GM12878 (cell line): ENCODE results near the gene SFT2D1. TPM values are rescaled to one million over a fixed set of nuclear protein-coding genes. Genes with fewer than 3 reads are reported as not detected.

Experiments
- ATAC-seq: fragments of 200-7000 bp; cut with Tn5 transposase; 3 replicates; pipeline ENCODE4 v1.9.1; 2020; ENCODE audit warnings: mild to moderate bottlenecking, moderate library complexity
- BruUV-seq: library from RNA; stranded (reverse); fragments of 400-500 nt; replicated peaks from 2 replicates; lab custom pipeline; 2021; lab: Mats Ljungman, UMichigan
- CTCF ChIA-PET: fragments of 300-600 bp; sonication (Branson Sonifier 250); formaldehyde crosslinking; extraction: SDS; loops from one replicate; lab custom pipeline; 2021; ENCODE audit warnings: inconsistent platforms; lab: Yijun Ruan, JAX
- POLR2A ChIA-PET: fragments of 350-600 bp; formaldehyde crosslinking; extraction: SDS; loops from one replicate; lab custom pipeline; 2021; ENCODE audit warnings: inconsistent platforms; lab: Charles Lee
- RAD21 ChIA-PET: fragments of 300-600 bp; sonication (Branson Sonifier 250); formaldehyde crosslinking; loops from one replicate; lab custom pipeline; 2023; ENCODE audit warnings: antibody characterized with exemption; ENCODE audit not compliant: unreplicated experiment; lab: Charles Lee
- SMC1A ChIA-PET: fragments of 300-600 bp; sonication (Branson Sonifier 250); formaldehyde crosslinking; loops from one replicate; lab custom pipeline; 2023; ENCODE audit not compliant: unreplicated experiment, uncharacterized antibody; lab: Charles Lee
- DNase-seq: peaks from one replicate; pipeline ENCODE4 v3.0.0-alpha.2; 2011; ENCODE audit warnings: low read depth, low spot score
- FAIRE-seq: peaks from 3 replicates; lab custom pipeline; 2011; peaks lifted over from hg19 to GRCh38; lab: Jason Lieb, UNC
- H2AFZ ChIP-seq: 2 replicates; pipeline ENCODE4 v1.6.0; 2011; ENCODE audit warnings: low read depth, low read length, control low read depth; ENCODE audit not compliant: control insufficient read depth
- H3K27ac ChIP-seq: 2 replicates; pipeline ENCODE4 v1.5.1; 2011; ENCODE audit warnings: control low read depth; ENCODE audit not compliant: control insufficient read depth, insufficient read depth
- H3K27me3 ChIP-seq, 2 experiments: replicated peaks in 1 of 2; 2 replicates each; pipeline versions ENCODE4 v1.6.0 to v1.6.1; 2011; ENCODE audit warnings: low read length in 1 of 2; ENCODE audit not compliant: control insufficient read depth in 2 of 2, insufficient read depth in 2 of 2
- H3K36me3 ChIP-seq, 2 experiments: 2 replicates each; pipeline ENCODE4 v1.5.1; 2011; ENCODE audit warnings: low read length in 1 of 2; ENCODE audit not compliant: control insufficient read depth in 2 of 2, insufficient read depth in 2 of 2
- H3K4me1 ChIP-seq: 2 replicates; pipeline ENCODE4 v1.6.1; 2011; ENCODE audit warnings: mild to moderate bottlenecking, low read length, moderate library complexity, mixed read lengths; ENCODE audit not compliant: control insufficient read depth, insufficient read depth
- H3K4me2 ChIP-seq: 2 replicates; pipeline ENCODE4 v1.6.0; 2011; ENCODE audit warnings: control low read depth; ENCODE audit not compliant: control insufficient read depth, insufficient read depth
- H3K4me3 ChIP-seq: fragments of 200-600 bp; sonication (generic); 2 replicates; pipeline ENCODE4 v1.5.1; 2016
- H3K79me2 ChIP-seq: 2 replicates; pipeline ENCODE4 v1.6.0; 2011; ENCODE audit warnings: low read length; ENCODE audit not compliant: control insufficient read depth, insufficient read depth
- H3K9ac ChIP-seq: 2 replicates; pipeline ENCODE4 v1.8.0; 2011; ENCODE audit warnings: low read length, control low read depth, mixed read lengths; ENCODE audit not compliant: control insufficient read depth, insufficient read depth
- H3K9me3 ChIP-seq: replicated peaks from 3 replicates; pipeline ENCODE4 v1.5.1; 2011; ENCODE audit warnings: mild to moderate bottlenecking, low read length; ENCODE audit not compliant: control insufficient read depth, insufficient read depth
- H4K20me1 ChIP-seq: 2 replicates; pipeline ENCODE4 v1.6.0; 2011; ENCODE audit not compliant: control insufficient read depth, insufficient read depth
- ESRRA ChIP-seq: IDR thresholded peaks from 2 replicates; pipeline ENCODE4 v1.6.1; 2012; ENCODE audit warnings: mild to moderate bottlenecking, low read length, improper control_type of control experiment
- FOS ChIP-seq: IDR thresholded peaks from 3 replicates; pipeline ENCODE4 v1.6.1; 2011; ENCODE audit warnings: borderline replicate concordance; ENCODE audit not compliant: insufficient read length; ENCODE audit errors: extremely low read depth
- JUNB ChIP-seq: IDR thresholded peaks from 2 replicates; pipeline ENCODE4 v1.6.1; 2016; ENCODE audit warnings: antibody characterized with exemption, mild to moderate bottlenecking
- PAX5 ChIP-seq: IDR thresholded peaks from 2 replicates; pipeline ENCODE4 v1.6.1; 2011; ENCODE audit warnings: low read depth, low read length, borderline replicate concordance
- RBBP5 ChIP-seq: fragments of 200-600 bp; sonication (generic); conservative IDR thresholded peaks from 2 replicates; pipeline ENCODE4 v1.6.1; 2016
- SPI1 ChIP-seq: IDR thresholded peaks from 2 replicates; pipeline ENCODE4 v1.6.1; 2011; ENCODE audit warnings: low read depth, mild to moderate bottlenecking, low read length, moderate library complexity, borderline replicate concordance; ENCODE audit not compliant: insufficient read depth
- STAT1 ChIP-seq: fragments of 450-650 bp; conservative IDR thresholded peaks from 2 replicates; pipeline ENCODE4 v1.6.1; 2014; ENCODE audit warnings: antibody characterized with exemption, mild to moderate bottlenecking
- TAF1 ChIP-seq: IDR thresholded peaks from 2 replicates; pipeline ENCODE4 v1.6.1; 2011; ENCODE audit warnings: mild to moderate bottlenecking, low read depth, low read length, borderline replicate concordance
- WRNIP1 ChIP-seq: IDR thresholded peaks from 2 replicates; pipeline ENCODE4 v1.6.1; 2011; ENCODE audit warnings: low read depth, low read length, improper control_type of control experiment, borderline replicate concordance
- WGBS: methylation state at CpG from one replicate; pipeline ENCODE4 v1.1.6; 2016; ENCODE audit warnings: low lambda C conversion rate; ENCODE audit not compliant: insufficient replicate concordance, insufficient coverage; ENCODE audit errors: missing lambda C conversion rate; 5-methylcytosine and 5-hydroxymethylcytosine counted together
- in situ Hi-C: fragments of 300-500 bp; cut with MboI; formaldehyde crosslinking; loops from 9 replicates; pipeline ENCODE4 v1.14.3; 2018; ENCODE audit warnings: mixed read lengths
- intact Hi-C: fragments of 100-400 bp; cut with micrococcal nuclease; formaldehyde crosslinking; loops from one replicate; pipeline ENCODE4 v1.14.2; 2022; ENCODE audit not compliant: unreplicated experiment
- polyA plus RNA-seq, 11 experiments: library from polyadenylated mRNA; depleted of rRNA in 4 of 11; unstranded in 6 of 11; stranded (reverse) in 5 of 11; fragments of >200 nt; fragmentation: Nextera tagmentation in 4 of 11; fragmentation: Illumina TruSeq in 1 of 11; extraction: Ambion mirVana in 4 of 11; extraction: Trizol in 1 of 11; gene quantifications; 1 replicate in 1 of 11; 2 replicates in 10 of 11; pipeline versions ENCODE4 v1.2.1 to v1.2.3, GENCODE V29; 2011 to 2016; ENCODE audit warnings: inconsistent platforms in 2 of 11, missing spikeins in 2 of 11, low read depth in 1 of 11
- total RNA-seq, 4 experiments: library from RNA; depleted of rRNA in 3 of 4; stranded (reverse); fragments of >200 nt in 3 of 4; fragmentation: Illumina TruSeq in 1 of 4; extraction: Trizol in 1 of 4; gene quantifications; 2 replicates each; pipeline versions ENCODE4 v1.2.1 to v1.2.3, GENCODE V29; 2013 to 2021
- TF ChIP-seq, protein P1 (sequence below): IDR thresholded peaks from 2 replicates; pipeline ENCODE4 v1.6.1; 2011; ENCODE audit warnings: low read depth, mild to moderate bottlenecking, low read length, moderate library complexity, borderline replicate concordance; ENCODE audit errors: extremely low read depth
- TF ChIP-seq, protein P2 (sequence below): IDR thresholded peaks from 2 replicates; pipeline ENCODE4 v1.6.1; 2011; ENCODE audit warnings: borderline replicate concordance, low read depth, mild to moderate bottlenecking, moderate library complexity, mixed read lengths, low read length; ENCODE audit not compliant: insufficient read depth; ENCODE audit errors: extremely low read length
- TF ChIP-seq, protein P3 (sequence below): fragments of 450-650 bp; IDR thresholded peaks from 2 replicates; pipeline ENCODE4 v1.6.1; 2017; ENCODE audit warnings: antibody characterized with exemption, mild to moderate bottlenecking, moderate library complexity

SFT2D1 gene
- total and polyA plus RNA-seq, 10 of the 15 experiments (the other 5 are each of a cell fraction or from before 2014, with no cell fraction given) = 69.5 to 281 (median 124) TPM

DNA sequence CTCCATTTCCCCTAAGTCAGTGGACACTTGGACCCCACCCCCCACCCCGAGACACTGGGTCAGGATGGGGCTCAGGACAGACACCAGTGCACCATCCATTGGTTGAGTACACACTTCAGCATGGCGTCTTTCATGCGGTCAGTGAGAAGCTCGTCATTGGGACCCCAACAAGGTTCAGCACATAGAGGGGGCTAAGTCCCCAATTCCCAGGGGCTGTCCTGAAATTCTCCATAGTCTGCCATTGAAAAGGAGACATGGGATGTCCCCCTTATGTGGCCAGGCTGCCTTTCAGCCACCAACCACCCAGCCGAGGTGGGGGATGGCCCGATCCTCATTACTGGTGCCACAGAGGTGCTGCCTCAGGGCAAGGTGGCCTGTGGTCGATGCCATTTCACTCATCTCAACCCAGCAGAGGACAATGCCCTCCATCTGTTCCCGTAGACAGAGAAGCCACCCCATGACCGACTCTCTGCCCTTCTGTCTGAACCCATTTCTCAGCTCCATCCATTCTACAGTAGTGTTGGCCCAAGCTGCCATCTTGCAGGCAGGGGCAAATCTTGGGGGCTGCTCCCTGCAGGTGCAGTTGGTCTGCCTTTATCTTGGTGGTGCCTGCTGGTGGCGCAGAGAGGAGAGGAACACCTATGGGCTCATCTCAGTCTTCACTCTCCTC, 71.5 kb downstream of the SFT2D1 start:
- Histone ChIP-seq H3K79me2 (no peaks in the 10 kb centered on the region), H3K9ac (no peak overlapping the region), H2AFZ (no peak overlapping the region), H3K4me2 (no peak overlapping the region), H3K36me3 (no peaks in the 10 kb centered on the region), H3K4me1 (no peaks in the 10 kb centered on the region; the same call in 1 of the 2 replicates), H3K9me3 (no peaks in the 10 kb centered on the region), H4K20me1 (no peaks in the 10 kb centered on the region), H3K27me3 (no peaks in the 10 kb centered on the region; a peak in 1 of 4 replicates), H3K27ac (no peak overlapping the region), H3K4me3 (no peak overlapping the region)
- DNase-seq = no peak
- SMC1A ChIA-PET = interaction anchor here (1.1 kb wide), 1 partner anchor 130 kb away, joined by 3 read pairs; no protein-coding TSS in a partner anchor
- RAD21 ChIA-PET = no interaction called here
- no TSS peak for BruUV-seq
- CTCF ChIA-PET = interaction anchor here (1.3 to 1.8 kb wide), 2 partner anchors 42 to 129 kb away, joined by 5 read pairs; no protein-coding TSS in a partner anchor
- in situ Hi-C loops (no loop called here), intact Hi-C loops (loop anchor here (10.0 kb wide), 1 partner anchor 386 kb away; no protein-coding TSS in a partner anchor)
- 44% methylated on average over 10 of the region's 10 CpGs for WGBS
- no peak for ATAC-seq
- POLR2A ChIA-PET = no interaction called here
- no peak for FAIRE-seq
- TF ChIP-seq ESRRA (no peak), WRNIP1 (no peak), PAX5 (no peak), TAF1 (no peak), RBBP5 (no peak), STAT1 (no peak), FOS (no peak), SPI1 (no peak), JUNB (no peak)
- TF ChIP-seq, protein P1, sequence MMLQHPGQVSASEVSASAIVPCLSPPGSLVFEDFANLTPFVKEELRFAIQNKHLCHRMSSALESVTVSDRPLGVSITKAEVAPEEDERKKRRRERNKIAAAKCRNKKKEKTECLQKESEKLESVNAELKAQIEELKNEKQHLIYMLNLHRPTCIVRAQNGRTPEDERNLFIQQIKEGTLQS = no peak
- TF ChIP-seq, protein P2, sequence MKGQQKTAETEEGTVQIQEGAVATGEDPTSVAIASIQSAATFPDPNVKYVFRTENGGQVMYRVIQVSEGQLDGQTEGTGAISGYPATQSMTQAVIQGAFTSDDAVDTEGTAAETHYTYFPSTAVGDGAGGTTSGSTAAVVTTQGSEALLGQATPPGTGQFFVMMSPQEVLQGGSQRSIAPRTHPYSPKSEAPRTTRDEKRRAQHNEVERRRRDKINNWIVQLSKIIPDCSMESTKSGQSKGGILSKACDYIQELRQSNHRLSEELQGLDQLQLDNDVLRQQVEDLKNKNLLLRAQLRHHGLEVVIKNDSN = no peak
- TF ChIP-seq, protein P3, sequence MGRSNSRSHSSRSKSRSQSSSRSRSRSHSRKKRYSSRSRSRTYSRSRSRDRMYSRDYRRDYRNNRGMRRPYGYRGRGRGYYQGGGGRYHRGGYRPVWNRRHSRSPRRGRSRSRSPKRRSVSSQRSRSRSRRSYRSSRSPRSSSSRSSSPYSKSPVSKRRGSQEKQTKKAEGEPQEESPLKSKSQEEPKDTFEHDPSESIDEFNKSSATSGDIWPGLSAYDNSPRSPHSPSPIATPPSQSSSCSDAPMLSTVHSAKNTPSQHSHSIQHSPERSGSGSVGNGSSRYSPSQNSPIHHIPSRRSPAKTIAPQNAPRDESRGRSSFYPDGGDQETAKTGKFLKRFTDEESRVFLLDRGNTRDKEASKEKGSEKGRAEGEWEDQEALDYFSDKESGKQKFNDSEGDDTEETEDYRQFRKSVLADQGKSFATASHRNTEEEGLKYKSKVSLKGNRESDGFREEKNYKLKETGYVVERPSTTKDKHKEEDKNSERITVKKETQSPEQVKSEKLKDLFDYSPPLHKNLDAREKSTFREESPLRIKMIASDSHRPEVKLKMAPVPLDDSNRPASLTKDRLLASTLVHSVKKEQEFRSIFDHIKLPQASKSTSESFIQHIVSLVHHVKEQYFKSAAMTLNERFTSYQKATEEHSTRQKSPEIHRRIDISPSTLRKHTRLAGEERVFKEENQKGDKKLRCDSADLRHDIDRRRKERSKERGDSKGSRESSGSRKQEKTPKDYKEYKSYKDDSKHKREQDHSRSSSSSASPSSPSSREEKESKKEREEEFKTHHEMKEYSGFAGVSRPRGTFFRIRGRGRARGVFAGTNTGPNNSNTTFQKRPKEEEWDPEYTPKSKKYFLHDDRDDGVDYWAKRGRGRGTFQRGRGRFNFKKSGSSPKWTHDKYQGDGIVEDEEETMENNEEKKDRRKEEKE = no peak
